ENCODE measurements around the gene TAGAP.

- no peak for TF ChIP-seq CTCF (optimal IDR thresholded peaks at IDR 0.05 in 1 of 3, IDR thresholded peaks at IDR 0.05 in 1 of 3, conservative IDR thresholded peaks at IDR 0.05 in 1 of 3; ENCODE audit: extremely low read depth in 1 of 3, insufficient read depth in 2 of 3, low read length in 3 of 3)
- TF ChIP-seq EZH2 (IDR thresholded peaks at IDR 0.05; ENCODE audit: low read length), result no peak
These were observed 14.6 kb downstream of the TAGAP start for GRCh38 chr6:159030168-159030567.

Measured in keratinocyte (primary cell).